IPS-NIHi11 (cell line): Measurements from ENCODE around the gene TFPT.

ENCODE experiments used
- DNase-seq: peaks from one replicate; pipeline ENCODE4 v3.0.0; 2012; ENCODE audit warnings: mixed read lengths, low spot score

TFPT gene

DNA sequence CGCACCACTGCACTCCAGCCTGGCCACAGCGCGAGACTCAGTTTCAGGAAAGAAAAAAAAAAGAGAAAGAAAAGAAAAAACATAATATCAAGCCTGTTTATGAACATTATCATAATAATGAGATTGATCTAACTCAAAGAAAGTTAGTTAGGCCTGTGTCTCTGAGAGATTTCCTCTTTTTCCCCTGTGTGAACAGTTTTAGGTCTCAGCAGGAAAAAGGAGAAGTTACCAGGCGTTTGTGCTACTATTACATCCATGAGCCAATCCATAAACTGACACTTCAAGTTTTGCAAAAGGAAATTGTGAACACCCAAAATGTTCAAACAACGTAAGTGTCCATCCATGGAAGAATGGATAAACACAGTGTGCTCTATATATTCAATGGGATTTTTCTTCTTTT is 38.1 kb downstream of the TFPT start:
- no peak for DNase-seq

DNA sequence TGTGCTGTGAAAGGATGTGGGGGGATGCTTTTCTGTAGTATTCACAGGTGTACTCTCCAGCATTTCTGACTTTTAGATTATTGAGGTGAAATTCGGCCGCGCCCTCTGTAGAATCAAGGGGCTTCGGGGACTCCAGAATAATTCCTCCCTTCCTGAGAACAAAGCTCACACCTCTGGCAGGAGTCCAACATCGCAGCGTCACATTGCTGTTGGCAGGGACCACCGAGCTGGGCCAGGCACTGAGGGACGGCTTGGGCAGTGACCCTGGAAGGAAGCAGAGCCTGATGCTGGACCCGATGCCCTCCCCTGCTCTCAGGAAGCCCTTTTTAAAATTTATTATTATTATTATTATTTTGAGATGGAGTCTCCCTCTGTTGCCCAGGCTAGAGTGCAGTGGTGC is 40.6 kb downstream of the TFPT start:
- no peak for DNase-seq

DNA sequence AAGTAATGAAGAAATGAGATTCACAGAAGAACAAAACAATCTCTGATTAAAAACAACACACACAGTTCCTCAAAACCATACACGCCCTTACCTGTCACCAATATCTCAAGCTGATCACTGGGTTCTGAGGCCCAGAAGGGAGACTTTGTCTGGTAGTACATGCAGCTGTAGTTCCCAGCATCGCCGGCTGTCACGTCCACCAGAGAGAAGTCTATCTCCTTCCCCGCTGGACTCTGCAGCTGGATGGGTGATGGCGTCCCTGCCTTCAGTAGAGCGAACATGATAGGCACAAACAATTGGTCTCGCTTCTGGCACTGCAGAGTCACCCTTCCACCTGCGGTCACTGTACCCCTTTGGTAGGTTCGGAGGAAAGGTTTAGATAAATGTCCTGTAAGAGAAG is 41.6 kb downstream of the TFPT start:
- no peak for DNase-seq

DNA sequence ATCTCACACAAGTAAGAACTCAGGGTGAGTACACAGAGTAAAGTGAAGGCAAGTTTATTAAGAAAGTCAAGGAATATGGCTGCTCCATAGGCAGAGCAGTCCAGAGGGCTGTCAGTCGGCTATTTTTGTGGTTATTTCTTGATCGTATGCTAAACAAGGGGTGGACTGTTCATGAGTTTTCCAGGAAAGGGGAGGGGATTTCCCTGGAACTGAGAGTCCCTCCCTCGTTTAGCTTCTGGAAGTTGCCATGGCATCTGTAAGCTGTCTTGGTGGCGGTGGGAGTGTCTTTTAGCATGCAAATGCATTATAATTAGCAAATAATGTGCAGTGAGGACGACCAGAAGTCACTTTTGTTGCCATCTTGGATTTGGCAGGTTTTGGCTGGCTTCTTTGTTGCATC is 46.0 kb downstream of the TFPT start:
- no peak for DNase-seq

DNA sequence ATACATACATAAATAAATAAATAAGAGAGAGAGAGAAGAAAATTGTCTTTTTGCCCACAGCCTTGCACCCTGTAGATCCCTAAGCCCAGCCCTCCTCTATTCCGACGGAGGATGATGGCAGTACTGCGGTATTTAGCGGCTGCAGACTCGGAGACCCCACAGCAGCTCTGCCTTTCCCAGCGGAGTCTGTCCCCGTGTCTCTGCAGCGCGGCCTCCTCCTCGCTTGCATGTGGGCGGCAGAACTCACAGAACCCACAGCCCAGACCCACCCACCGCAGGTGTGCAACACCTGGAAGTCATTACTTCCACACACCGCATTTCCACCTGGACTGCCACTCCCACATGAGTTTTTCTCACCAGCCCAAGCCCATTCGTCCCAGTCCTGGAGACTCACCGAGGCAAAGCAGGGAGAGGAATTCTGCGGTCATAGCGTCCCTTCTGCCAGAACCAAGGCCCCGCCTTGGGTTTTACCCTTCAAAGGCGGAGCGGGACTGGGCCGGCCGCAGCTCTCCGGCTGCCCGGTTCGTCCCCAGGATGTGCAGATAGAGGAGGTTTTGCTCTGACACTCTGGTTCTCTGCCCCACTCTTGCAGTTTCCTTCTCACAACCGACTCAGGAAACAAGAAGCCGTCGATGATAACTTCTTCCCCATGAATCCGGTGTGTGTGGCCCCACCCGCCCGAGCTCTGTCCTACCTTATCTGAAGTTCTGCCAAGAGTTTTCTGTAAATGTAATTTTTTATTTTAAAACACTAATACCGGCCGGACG is 51.9 kb downstream of the TFPT start, which contains the start of gene VSTM1:
VSTM1 (minus strand) TSS at position 548 of the 767 bp plus-strand sequence; CDS start at position 428, 120 bp downstream.
- no peak for DNase-seq

DNA sequence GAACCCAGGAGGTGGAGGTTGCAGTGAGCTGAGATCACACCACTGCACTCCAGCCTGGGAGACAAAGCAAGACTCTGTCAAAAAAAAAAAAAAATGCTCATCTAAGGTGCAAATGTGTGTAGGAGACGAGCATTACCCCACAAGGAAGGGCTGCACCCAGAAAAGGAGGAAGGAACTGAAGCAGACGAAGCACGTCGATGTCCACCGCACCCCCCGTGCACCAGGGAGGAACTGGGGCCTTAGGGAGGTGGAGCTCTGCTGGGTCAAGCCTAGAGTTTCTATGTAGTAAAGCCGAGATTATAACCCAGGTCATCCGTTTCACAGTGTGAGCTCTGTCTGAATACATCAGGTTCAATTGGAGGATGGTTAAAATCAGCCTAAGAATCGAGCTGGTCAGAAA is 52.8 kb downstream of the TFPT start:
- no peak for DNase-seq
